Small intestine (tissue), 7 donors: ENCODE results near the gene LIPT1. TPM values are rescaled to one million over a fixed set of nuclear protein-coding genes. Genes with fewer than 3 reads are reported as not detected.

Experiments used
- DNase-seq, 2 donors: peaks; one replicate each; pipeline versions ENCODE4 v3.0.0 to v3.0.0-alpha.2; 2013
- FAIRE-seq: peaks from 2 replicates; lab custom pipeline; 2012; peaks lifted over from hg19 to GRCh38; lab: Jason Lieb, UNC
- H3K27ac ChIP-seq, 3 donors: one replicate each; pipeline ENCODE4 v1.5.1; 2013; ENCODE audit warnings: low read length in 2 of 3, mild to moderate bottlenecking in 2 of 3, control low read depth in 1 of 3, inconsistent platforms in 1 of 3, low read depth in 1 of 3, moderate library complexity in 1 of 3
- H3K27me3 ChIP-seq, 3 donors: one replicate each; pipeline ENCODE4 v1.6.1; 2013; ENCODE audit warnings: low read length in 3 of 3, inconsistent platforms in 1 of 3; ENCODE audit not compliant: control insufficient read depth in 3 of 3, insufficient read depth in 3 of 3
- H3K36me3 ChIP-seq, 3 donors: one replicate each; pipeline ENCODE4 v1.6.1; 2013; ENCODE audit warnings: low read length in 3 of 3, inconsistent platforms in 1 of 3, low read depth in 1 of 3, mild to moderate bottlenecking in 1 of 3, moderate library complexity in 1 of 3; ENCODE audit not compliant: control insufficient read depth in 3 of 3, insufficient read depth in 2 of 3
- H3K4me1 ChIP-seq, 3 donors: one replicate each; pipeline ENCODE4 v1.6.1; 2013; ENCODE audit warnings: low read length in 2 of 3, inconsistent platforms in 1 of 3, low read depth in 1 of 3, mild to moderate bottlenecking in 1 of 3, moderate library complexity in 1 of 3; ENCODE audit not compliant: control insufficient read depth in 3 of 3, insufficient read depth in 2 of 3
- H3K4me3 ChIP-seq, 3 donors: one replicate each; pipeline ENCODE4 v1.5.1; 2013; ENCODE audit warnings: low read length in 3 of 3, control low read depth in 1 of 3, inconsistent platforms in 1 of 3, low read depth in 1 of 3, mild to moderate bottlenecking in 1 of 3, moderate library complexity in 1 of 3
- H3K9me3 ChIP-seq, 2 donors: one replicate each; pipeline ENCODE4 v1.6.1; 2013; ENCODE audit warnings: low read depth in 1 of 2, low read length in 1 of 2; ENCODE audit not compliant: control insufficient read depth in 2 of 2, insufficient read depth in 1 of 2
- WGBS, 3 donors: extraction: QIAGEN DNeasy Blood & Tissue Kit; methylation state at CpG; one replicate each; pipeline ENCODE4 v1.1.7; 2013; 5-methylcytosine and 5-hydroxymethylcytosine counted together
- polyA plus RNA-seq, 4 donors: library from polyadenylated mRNA; stranded (reverse) in 3 of 4; unstranded in 1 of 4; fragments of 200-250 nt in 3 of 4; fragments of 120-200 nt in 1 of 4; gene quantifications; one replicate each; pipeline versions ENCODE4 v1.2.1 to v1.2.3, GENCODE V29; 2013
- donor health status: healthy with polysubstance abuse.
- donor health status: control.
- donor health status: control.
- donor health status: Bipolar disorder and iron deficiency.
- donor health status: healthy.

The LIPT1 gene
- polyA plus RNA-seq, 4 donors, result 7.0 to 18.2 (median 11.8) TPM

DNA sequence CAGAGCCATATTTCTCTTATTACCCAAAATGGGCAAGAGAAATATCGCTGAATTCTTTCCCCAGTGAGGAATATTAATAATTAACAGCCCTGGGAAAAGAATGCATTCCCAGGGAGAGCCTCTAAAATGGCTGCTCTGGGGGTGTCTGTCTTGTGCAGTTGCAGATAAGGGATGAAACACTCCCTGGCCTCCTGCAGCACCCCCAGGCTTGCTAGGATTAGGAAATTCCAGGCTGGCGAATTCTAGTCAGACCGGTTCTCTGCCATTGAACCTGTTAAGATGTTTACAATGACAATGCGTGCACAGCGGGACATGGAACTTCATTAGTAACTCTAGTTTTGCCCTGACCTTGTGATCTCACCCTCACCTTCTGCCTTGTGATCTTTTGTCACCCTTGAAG, 50.7 kb downstream of the LIPT1 start:
- DNase-seq, result no peak
- no peaks in the 10 kb centered on the region for H3K4me1 ChIP-seq
- H3K36me3 ChIP-seq, result no peaks in the 10 kb centered on the region
- no peak for FAIRE-seq
- H3K27ac ChIP-seq, result no peak overlapping the region
- WGBS, 3 donors, result 89 to 92% (median 91%) methylated on average over 5 of the region's 5 CpGs
- no peak overlapping the region for H3K4me3 ChIP-seq
- no peaks in the 10 kb centered on the region for H3K27me3 ChIP-seq
- peaks cover 0 to 10% of the 10 kb centered on the region in 2 donors for H3K9me3 ChIP-seq

Other genes starting within 250 kb of the LIPT1 start
- gene CRACDL, start 218.7 kb upstream of the LIPT1 start, polyA plus RNA-seq, result 10 to 100 TPM in 2 of 4 donors, 1 to 10 TPM in 2; 3.0 to 10.3 (median 7.3) TPM
- 10 to 100 TPM in 1 of 4 donors, 1 to 10 TPM in 3; 1.4 to 10.0 (median 5.2) TPM for gene C2orf15, start 13.3 kb upstream of the LIPT1 start, polyA plus RNA-seq
- gene TSGA10, start within 50 bp of the LIPT1 start, polyA plus RNA-seq, result 10 to 100 TPM in 1 of 4 donors, 1 to 10 TPM in 3; 2.2 to 10.2 (median 2.3) TPM
- 10 to 100 TPM; 27.6 to 51.2 (median 34.4) TPM for gene MITD1, start 26.1 kb downstream of the LIPT1 start, polyA plus RNA-seq
- 10 to 100 TPM; 19.7 to 39.5 (median 24.0) TPM for gene MRPL30, start 26.2 kb downstream of the LIPT1 start, polyA plus RNA-seq
- gene LYG2, start 100.7 kb downstream of the LIPT1 start, polyA plus RNA-seq, result under 1 TPM in 1 of 4 donors, not detected in 3; 0.10 TPM
- 10 to 100 TPM in 1 of 4 donors, 1 to 10 TPM in 3; 1.5 to 14.3 (median 3.6) TPM for gene LYG1, start 146.2 kb downstream of the LIPT1 start, polyA plus RNA-seq
- gene TXNDC9, start 181.4 kb downstream of the LIPT1 start, polyA plus RNA-seq, result 10 to 100 TPM; 25.1 to 34.0 (median 29.6) TPM
- gene EIF5B, start 182.4 kb downstream of the LIPT1 start, polyA plus RNA-seq, result 10 to 100 TPM; 21.0 to 43.0 (median 32.1) TPM